Non-pigmented ciliary epithelial cell (primary cell): ENCODE data around the gene PSMG4.
"Not testable (repeated sequence)": the region's sequence is repeated elsewhere in the genome, so short reads cannot be mapped to it uniquely, and the experiment has no call there.

Experiments
- DNase-seq: peaks from one replicate; pipeline ENCODE4 v3.0.0-alpha.2; 2010; ENCODE audit warnings: low read depth

Gene PSMG4

DNA sequence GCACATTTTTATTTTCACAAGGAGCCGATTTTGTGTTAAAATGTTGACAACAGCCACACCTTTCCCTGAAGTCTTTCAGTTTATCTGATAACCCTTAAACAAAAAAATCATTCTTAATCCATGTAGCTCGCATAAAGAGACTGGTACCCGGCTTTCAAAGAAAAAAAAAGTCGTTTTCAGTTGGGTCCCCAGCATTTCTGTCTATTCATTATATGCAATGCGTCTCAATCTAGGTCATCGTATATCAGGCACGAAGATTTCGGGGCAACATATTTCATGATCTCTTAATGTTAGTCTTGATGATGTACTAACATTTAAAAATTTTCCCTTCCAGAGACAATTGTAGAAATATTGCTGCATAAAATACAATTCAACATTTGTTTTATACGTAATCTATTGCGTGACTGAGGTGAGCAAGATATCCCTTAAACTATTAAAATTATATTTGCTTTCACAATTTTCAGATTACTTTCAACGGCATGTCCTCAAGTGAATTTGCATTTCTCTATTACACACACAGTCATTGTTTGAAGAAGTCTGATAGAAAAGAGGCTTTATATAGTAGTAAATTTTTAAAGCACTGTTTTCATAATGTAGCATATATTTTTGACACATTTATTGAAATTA is 28.4 kb upstream of the PSMG4 start:
- no peak for DNase-seq

GRCh38 chr6:3230900-3231246 is 27.9 kb upstream of the PSMG4 start:
- DNase-seq = no peak

DNA sequence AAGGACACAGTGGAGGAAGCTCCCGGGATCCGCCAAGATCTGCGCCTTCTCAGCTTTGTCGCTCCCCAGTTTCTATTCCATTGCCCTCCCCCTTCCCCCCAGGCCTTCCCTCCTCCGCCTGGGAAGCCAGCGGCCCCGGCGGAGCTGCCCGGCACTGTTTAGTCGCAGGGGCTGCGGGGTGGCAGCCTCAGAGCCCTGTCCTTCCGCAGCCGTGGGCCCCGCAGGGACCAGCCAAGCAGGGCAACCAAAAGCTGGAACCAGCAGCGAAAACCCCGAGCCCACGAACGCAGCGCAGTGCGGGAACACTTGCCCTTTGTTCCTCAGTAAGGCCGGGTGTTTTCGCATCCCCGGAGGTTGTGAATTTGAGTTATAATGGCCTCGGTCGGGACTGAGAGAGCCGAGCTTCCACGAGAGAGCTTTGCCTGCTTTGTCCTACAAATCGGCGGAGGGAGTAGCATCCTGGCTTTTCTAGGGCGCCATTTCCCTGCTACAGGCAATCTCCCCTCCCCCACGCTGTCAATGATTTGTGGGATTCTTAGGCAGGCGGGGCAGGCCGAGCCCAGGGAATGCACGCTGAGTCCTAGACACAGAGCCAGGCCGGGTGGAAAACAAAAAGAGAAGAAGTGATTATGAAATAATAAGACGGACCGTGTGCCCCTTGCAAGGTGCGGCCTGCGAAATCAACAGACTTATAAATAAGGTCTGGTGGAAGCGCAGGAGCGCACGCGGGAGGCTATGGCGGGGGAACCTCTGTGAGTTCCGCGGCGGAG is 27.3 kb upstream of the PSMG4 start:
- DNase-seq = no peak

DNA sequence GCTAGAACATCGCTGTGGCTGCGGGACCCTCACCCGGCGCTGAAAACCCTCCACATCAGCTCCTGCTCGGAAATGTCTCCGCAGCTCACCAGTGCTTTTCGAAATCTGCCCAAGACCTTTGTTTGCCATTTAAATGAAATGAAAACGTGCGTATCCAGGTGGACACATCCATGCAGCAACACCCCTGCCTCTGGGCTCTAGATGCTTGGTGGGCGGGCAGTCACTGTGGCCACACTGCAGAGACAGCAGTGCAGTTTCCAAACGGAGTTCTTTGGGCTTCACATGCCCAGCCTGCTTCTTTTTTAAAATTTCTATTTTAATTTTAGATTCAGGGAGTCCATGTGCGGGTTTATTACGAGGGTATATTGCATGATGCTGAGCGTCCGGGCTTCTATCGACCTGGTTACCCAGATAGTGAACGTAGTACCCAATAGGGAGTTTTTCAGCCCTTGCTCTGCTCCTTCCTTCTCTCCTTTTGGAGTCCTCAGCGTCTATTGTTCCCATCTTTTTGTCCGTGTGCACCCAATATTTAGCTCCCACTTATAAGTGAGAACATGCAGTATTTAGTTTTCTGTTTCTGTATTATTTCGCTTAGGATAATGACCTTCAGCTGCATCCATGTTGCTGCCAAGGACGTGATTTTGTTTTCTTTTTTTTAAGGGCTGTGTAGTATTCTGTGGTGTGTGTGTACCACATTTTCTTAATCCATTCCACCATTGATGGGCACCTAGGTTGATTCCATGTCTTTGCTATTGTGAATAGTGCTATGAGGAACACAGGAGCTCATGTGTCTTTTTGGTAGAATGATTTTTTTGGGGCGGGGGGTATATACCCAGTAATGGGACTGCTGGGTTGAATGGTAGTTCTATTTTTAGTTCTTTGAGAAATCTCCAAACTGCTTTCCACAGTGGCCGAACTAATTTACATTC is 26.5 kb upstream of the PSMG4 start:
- DNase-seq = no peak

DNA sequence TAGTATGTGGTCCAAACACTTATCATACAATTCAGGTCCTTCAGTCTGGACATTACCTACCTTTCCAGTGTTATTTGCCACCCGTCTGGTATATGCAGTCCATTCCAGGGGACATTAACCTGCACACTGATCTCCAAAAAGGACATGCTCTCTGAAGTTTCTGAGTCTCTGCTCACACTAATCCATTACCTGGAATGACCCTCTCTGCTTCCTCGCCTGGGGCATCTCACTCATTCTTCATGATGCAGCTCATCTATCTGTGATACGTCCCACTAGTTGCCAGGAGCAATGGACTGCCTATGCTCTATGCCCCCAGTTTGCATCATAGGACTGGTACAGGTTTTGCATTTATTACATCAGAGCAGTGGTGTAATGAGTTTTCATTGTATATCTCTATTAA is 25.4 kb upstream of the PSMG4 start:
- no peak for DNase-seq

- DNase-seq = no peak
Observed at GRCh38 chr6:3233904-3234303, 24.8 kb upstream of the PSMG4 start.

GRCh38 chr6:3235486-3235885 is 23.3 kb upstream of the PSMG4 start:
- DNase-seq = no peak

GRCh38 chr6:3236005-3236404 is 22.7 kb upstream of the PSMG4 start:
- DNase-seq = no peak

DNA sequence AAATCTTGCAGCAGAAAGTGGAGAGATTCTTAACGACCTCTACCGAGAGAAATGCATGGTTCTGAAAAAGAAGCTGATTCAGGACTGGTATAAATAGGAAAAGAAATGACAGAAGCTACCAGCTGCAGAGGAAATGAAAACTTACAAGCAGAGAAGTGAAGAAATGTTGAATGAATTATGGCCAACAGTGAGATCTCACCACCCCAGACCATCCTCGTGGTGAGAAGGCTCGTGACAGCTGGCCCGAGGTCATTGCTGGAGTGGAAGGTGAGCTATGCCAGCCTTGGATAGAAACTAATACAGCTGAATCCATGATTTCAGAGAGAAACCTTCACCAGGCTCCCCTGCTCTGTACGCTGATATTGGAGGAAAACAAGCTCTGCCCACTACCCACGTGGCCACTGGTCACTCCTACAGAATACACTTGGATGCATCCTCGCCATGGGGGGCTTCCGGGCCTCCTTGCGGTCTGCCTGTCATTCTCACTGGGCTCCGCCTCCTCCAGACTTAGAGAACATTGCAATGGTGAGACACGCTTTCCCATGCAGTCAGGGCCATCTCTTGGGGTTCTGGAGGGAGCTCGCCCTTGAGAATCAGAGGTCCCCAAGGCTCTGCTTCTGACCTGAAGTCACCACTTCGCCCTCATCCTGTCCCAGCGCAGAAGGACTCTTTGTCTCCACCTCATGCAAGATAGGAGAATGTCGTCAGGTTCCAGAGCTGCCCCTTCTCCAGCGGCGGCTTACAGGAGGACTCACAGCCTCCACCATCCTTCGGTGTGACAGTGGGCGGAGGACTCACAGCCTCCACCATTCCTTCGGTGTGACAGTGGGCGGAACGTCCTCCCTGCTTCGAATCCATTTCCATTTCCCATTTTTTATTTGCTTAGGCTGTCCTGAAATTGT is 20.7 kb upstream of the PSMG4 start:
- no peak for DNase-seq

GRCh38 chr6:3239110-3239830 is 19.5 kb upstream of the PSMG4 start:
- DNase-seq = no peak

DNA sequence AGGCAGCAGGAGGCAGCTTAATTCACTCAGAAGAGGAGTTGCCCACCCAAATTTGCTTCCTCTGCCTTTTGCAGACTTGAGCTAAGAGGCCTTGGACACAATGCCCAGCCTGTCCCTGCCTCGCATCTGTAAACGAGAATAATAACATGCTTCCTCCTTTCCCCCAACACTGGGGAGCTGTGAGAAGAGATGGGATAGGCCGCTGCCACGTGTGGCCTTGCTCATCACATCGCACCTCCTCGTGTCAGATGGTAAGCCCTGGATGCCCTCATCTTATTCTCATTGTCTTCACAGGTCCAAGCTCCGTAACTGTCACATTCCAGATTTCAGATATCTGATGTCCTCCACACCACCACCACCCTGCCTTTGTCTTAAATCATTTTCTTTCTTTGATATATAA is 18.2 kb upstream of the PSMG4 start:
- no peak for DNase-seq

GRCh38 chr6:3241745-3242144 is 17.0 kb upstream of the PSMG4 start:
- not testable (repeated sequence) for DNase-seq

DNA sequence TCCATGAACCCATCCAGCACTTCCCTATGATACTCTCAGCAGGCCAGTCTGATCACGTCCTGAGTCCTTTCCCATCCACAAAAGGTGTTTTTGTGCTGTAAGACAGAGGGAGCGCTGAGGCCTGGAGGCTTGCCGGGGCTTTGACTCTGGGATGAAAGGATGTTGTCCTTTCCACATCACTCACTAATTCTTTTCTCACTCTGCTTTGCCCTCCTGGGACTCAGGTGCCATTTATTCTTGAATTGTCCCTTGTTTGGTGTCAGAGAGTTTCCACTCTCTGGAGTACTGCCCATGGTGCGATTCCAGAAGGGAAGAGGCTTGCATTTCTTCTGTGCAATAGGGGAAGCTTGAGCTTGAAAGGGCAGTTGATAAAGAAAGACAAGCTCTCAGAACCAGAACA is 16.0 kb upstream of the PSMG4 start:
- no peak for DNase-seq

DNA sequence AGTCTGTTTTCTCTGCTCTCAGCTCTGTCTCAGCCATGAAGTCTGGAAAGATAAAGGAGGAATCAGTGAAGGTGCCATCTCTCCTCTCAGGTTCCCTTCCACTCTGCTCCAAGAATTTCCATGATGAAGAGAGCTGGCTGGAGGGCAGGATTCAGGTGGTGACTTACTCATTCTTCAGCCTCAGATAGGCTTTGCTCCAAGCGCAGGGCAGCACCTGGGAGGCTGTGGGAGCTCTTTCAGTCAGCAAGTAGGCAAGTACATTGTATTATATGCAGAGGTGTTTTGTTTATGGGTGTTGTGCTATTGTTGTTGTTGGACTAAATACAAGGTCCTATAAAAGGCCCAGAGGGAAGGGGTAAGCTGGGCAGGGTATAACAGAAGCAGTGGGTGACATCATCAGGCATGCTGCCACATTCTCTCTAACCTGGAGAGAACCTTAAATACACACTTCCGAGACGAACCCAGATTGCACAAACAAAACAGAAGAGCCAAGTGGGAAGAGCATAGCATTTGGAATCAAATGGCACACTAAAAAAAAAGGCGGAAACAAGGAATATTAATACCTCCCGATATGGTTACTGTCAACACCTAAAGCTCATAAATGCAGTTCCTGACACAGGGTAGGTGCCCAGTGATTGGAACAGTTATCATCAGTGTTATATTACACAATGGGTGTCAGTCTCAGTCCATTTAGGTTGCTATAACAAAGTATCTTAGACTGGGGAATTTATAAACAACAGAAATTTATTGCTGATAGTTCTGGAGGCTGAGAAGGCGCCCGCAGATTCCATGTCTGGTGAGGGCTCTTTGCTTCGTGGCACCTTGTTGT is 14.5 kb upstream of the PSMG4 start:
- DNase-seq = no peak

- not testable (repeated sequence) for DNase-seq
Observed at GRCh38 chr6:3244832-3245161, 13.9 kb upstream of the PSMG4 start.

DNA sequence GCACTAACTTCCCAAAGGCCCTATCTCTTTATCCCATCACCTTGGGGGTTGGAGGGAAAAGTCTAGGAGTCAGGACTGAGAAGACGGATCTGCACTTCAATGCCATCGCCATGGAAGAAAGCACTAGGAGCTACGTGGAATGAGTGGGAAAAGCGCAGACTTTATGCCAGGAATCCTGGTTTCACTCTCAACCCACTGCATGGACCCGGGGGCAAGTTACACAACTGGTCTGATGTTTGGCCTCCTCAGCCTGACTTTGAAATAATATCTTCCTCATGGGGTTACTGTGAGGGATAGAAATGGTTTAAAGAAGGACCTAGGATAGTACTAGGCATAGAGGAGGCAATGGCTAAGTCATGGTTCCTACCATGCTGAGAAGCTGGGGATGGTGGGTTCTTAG is 13.5 kb upstream of the PSMG4 start:
- no peak for DNase-seq

DNA sequence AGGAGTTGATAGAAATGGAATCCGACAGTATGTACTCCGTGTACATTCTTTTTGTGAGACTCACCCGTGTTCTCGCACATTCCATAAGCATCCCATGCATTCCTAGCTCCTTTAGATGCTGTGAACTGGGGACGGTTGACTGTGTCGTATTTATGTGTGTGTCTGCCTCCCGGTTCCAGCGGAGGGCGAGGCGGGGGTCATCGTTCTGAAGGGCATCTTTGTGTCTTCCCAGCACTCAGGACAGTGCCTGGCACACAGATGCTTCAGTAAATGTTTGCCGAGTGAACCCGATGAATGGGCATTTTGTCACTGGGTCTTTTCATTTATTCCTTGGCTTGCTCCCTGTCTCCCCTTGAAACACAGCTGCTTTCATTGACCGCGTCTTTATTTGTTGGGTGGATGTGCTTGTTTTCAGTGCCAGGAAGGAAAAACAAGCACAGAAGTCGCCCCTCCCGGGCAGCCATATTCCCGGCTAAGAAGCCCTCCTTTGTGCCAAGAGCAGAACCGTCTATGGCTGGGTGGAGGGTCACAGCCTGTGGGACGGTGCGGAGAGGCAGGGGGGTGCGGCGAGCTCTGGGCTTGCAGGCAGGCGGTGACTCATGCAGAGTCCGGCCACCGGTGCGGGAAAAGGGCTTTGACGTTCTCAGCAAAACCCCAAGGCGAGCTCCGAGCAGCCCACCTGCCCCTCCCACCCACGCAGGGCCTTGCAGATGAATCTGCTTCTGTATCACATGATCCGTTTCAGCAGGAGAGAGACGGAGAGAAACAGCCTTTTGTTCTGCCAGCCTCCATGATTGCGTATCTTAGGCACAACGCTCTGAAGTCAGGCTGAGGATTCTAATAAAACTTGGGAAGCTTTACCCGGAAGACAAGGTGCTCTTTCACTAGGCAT is 11.2 kb upstream of the PSMG4 start:
- peak; percentile 96 for DNase-seq

DNA sequence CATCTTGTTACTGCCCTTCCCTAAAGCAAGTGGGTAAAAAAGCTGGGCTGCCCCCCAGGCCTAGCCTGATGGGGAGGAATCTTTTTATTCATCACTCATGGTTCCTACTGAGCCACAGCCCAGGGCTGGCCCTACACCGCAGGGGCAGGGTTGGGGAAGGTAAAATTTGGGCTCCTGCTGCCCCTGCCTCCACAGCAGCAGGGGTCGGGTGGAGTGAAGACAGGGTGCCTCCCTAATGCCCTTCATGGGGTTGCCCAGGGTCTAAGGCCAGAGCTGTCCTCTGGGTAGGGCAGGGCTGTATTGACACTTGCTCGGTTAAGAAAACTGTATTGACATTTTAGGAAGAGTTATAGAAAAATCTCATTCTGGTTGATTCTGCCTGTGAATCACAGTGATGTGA is 8.9 kb upstream of the PSMG4 start:
- DNase-seq = no peak

- no peak for DNase-seq
Observed at GRCh38 chr6:3250231-3250675, 8.5 kb upstream of the PSMG4 start.
